ENCODE measurements around the gene LMAN2L.

DNA sequence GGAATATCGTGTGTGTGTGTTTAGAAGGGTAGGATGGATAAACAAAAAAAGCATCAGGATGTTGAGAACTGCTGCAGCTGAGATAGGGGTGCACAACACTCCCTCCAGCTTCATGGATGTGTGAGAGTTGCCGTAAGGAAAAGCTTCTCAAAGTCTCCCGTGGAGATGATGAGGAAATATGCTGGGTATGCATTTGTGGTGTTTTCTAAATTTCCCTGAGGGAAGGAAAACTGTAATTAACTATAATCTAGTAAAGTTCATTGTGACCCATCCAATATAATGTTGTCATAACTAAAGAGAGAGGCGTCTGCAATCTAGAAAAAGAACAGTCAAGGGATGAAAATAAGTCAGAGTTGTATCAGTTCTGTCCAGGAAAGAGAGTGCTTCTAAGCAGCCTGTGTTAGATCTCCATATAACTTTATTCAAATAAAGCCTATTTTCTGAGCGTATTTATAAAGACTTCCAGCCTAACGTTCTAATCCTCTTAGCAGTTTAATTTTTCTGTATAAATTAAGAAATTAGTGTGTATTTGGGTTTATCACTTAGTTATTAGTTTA, 7.3 kb upstream of the LMAN2L start:
- TF ChIP-seq, protein P1, sequence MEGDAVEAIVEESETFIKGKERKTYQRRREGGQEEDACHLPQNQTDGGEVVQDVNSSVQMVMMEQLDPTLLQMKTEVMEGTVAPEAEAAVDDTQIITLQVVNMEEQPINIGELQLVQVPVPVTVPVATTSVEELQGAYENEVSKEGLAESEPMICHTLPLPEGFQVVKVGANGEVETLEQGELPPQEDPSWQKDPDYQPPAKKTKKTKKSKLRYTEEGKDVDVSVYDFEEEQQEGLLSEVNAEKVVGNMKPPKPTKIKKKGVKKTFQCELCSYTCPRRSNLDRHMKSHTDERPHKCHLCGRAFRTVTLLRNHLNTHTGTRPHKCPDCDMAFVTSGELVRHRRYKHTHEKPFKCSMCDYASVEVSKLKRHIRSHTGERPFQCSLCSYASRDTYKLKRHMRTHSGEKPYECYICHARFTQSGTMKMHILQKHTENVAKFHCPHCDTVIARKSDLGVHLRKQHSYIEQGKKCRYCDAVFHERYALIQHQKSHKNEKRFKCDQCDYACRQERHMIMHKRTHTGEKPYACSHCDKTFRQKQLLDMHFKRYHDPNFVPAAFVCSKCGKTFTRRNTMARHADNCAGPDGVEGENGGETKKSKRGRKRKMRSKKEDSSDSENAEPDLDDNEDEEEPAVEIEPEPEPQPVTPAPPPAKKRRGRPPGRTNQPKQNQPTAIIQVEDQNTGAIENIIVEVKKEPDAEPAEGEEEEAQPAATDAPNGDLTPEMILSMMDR (IDR thresholded peaks at IDR 0.05; ENCODE audit: control extremely low read depth in 1 of 3, insufficient read depth in 1 of 3, low read depth in 1 of 3, low read length in 3 of 3): no peak
- TF ChIP-seq CBX8 (IDR thresholded peaks at IDR 0.05; ENCODE audit: borderline replicate concordance, low read depth, low read length) (no peak), EP300 (IDR thresholded peaks at IDR 0.05; ENCODE audit: borderline replicate concordance in 1 of 2, low read depth in 2 of 2, low read length in 2 of 2) (no peak), EZH2 (IDR thresholded peaks at IDR 0.05; ENCODE audit: low read depth, low read length, severe bottlenecking) (no peak), POLR2A (IDR thresholded peaks at IDR 0.05; ENCODE audit: control extremely low read depth in 1 of 2, low read depth in 2 of 2, low read length in 2 of 2) (no peak)

Data from H1 (cell line).